Osteoblast (primary cell): Measurements from ENCODE around the gene CMIP. TPM values are rescaled to one million over a fixed set of nuclear protein-coding genes. Genes with fewer than 3 reads are reported as not detected.

Experiments
- DNase-seq: peaks from one replicate; pipeline ENCODE4 v3.0.0; 2011; ENCODE audit warnings: low spot score, mixed read lengths; ENCODE audit not compliant: insufficient read length; ENCODE audit errors: missing footprints
- H2AFZ ChIP-seq: 2 replicates; pipeline ENCODE4 v1.6.0; 2011; ENCODE audit warnings: mild to moderate bottlenecking, low read length
- H3K27ac ChIP-seq: 2 replicates; pipeline ENCODE4 v1.5.1; 2011; ENCODE audit warnings: mild to moderate bottlenecking, low read depth, low read length, moderate library complexity
- H3K27me3 ChIP-seq: 2 replicates; pipeline ENCODE4 v1.6.0; 2012; ENCODE audit warnings: mild to moderate bottlenecking, control low read depth, inconsistent platforms, low read length, moderate library complexity; ENCODE audit not compliant: insufficient read depth
- H3K36me3 ChIP-seq: 2 replicates; pipeline ENCODE4 v1.5.1; 2011; ENCODE audit warnings: mild to moderate bottlenecking, low read length, control low read depth, moderate library complexity; ENCODE audit not compliant: insufficient read depth
- H3K4me1 ChIP-seq: 2 replicates; pipeline ENCODE4 v1.5.1; 2011; ENCODE audit warnings: mild to moderate bottlenecking, low read length, control low read depth, moderate library complexity; ENCODE audit not compliant: insufficient read depth
- H3K4me2 ChIP-seq: 2 replicates; pipeline ENCODE4 v1.6.0; 2011; ENCODE audit warnings: mild to moderate bottlenecking, low read length; ENCODE audit not compliant: insufficient read depth
- H3K4me3 ChIP-seq: fragments of 200-600 bp; sonication (generic); 3 replicates; pipeline ENCODE4 v1.5.1; 2012; ENCODE audit warnings: mild to moderate bottlenecking, low read length, inconsistent platforms; ENCODE audit not compliant: insufficient read depth
- H3K79me2 ChIP-seq: 2 replicates; pipeline ENCODE4 v1.6.0; 2012; ENCODE audit warnings: mild to moderate bottlenecking, low read length, control low read depth, inconsistent platforms; ENCODE audit not compliant: insufficient read depth
- H3K9me3 ChIP-seq: 2 replicates; pipeline ENCODE4 v1.5.1; 2011; ENCODE audit warnings: low read depth, low read length, control low read depth
- H4K20me1 ChIP-seq: 2 replicates; pipeline ENCODE4 v1.6.0; 2012; ENCODE audit warnings: mild to moderate bottlenecking, low read length, control low read depth; ENCODE audit not compliant: insufficient read depth
- total RNA-seq: library from RNA; depleted of rRNA; stranded (reverse); fragments of >200 nt; gene quantifications from 2 replicates; pipeline ENCODE4 v1.2.3, GENCODE V29; 2012
- TF ChIP-seq, protein P1 (sequence below): IDR thresholded peaks from 2 replicates; pipeline ENCODE4 v1.5.1; 2011; ENCODE audit warnings: mild to moderate bottlenecking, low read depth, low read length, moderate library complexity; ENCODE audit errors: extremely low read depth

The CMIP gene
- total RNA-seq, 1 donor = 8.3 TPM

GRCh38 chr16:81497690-81498089, 53.1 kb downstream of the CMIP start:
- peaks cover 56% of the 10 kb centered on the region for H3K79me2 ChIP-seq
- no peak overlapping the region for H3K4me3 ChIP-seq
- no peak overlapping the region for H2AFZ ChIP-seq
- no peak overlapping the region for H3K27ac ChIP-seq
- peak; percentile 56 for DNase-seq
- peaks cover 23% of the 10 kb centered on the region for H3K4me1 ChIP-seq
- H4K20me1 ChIP-seq = peaks cover 54% of the 10 kb centered on the region
- TF ChIP-seq, protein P1, sequence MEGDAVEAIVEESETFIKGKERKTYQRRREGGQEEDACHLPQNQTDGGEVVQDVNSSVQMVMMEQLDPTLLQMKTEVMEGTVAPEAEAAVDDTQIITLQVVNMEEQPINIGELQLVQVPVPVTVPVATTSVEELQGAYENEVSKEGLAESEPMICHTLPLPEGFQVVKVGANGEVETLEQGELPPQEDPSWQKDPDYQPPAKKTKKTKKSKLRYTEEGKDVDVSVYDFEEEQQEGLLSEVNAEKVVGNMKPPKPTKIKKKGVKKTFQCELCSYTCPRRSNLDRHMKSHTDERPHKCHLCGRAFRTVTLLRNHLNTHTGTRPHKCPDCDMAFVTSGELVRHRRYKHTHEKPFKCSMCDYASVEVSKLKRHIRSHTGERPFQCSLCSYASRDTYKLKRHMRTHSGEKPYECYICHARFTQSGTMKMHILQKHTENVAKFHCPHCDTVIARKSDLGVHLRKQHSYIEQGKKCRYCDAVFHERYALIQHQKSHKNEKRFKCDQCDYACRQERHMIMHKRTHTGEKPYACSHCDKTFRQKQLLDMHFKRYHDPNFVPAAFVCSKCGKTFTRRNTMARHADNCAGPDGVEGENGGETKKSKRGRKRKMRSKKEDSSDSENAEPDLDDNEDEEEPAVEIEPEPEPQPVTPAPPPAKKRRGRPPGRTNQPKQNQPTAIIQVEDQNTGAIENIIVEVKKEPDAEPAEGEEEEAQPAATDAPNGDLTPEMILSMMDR = no peak
- no peak overlapping the region for H3K4me2 ChIP-seq
- H3K27me3 ChIP-seq = no peaks in the 10 kb centered on the region
- H3K9me3 ChIP-seq = no peaks in the 10 kb centered on the region
- H3K36me3 ChIP-seq = peaks cover 3% of the 10 kb centered on the region

DNA sequence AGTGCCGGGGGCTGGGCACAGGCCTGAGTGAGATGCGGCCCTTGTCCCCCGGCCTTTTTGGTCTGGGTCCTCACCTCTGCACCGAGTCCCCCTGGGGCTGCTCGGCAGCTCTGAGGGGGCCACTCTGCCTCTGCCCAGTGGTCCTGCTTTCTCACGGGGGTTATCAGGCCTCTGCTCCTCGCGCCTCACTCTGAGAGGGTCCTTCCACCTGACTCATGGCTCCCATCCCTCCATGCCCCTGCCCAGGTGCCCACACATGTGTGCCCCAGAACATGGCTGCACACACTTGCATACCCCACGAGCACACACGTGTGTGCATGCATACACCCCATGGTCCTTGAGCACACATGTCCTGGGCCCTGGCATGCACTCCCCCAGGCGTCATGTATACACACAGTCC, 53.7 kb downstream of the CMIP start:
- Histone ChIP-seq H3K4me1 (peaks cover 23% of the 10 kb centered on the region), H3K36me3 (peaks cover 3% of the 10 kb centered on the region), H3K9me3 (no peaks in the 10 kb centered on the region), H3K27me3 (no peaks in the 10 kb centered on the region), H3K27ac (no peak overlapping the region), H3K4me2 (no peak overlapping the region), H3K4me3 (no peak overlapping the region), H2AFZ (no peak overlapping the region), H3K79me2 (peaks cover 52% of the 10 kb centered on the region), H4K20me1 (peaks cover 48% of the 10 kb centered on the region)
- no peak for DNase-seq
- TF ChIP-seq, protein P1 = no peak

GRCh38 chr16:81499576-81500380, 55.2 kb downstream of the CMIP start:
- TF ChIP-seq, protein P1 = no peak
- H3K4me3 ChIP-seq = no peak overlapping the region
- H3K27ac ChIP-seq = peak overlapping the region; percentile 5
- no peak overlapping the region for H2AFZ ChIP-seq
- no peaks in the 10 kb centered on the region for H3K27me3 ChIP-seq
- peaks cover 2% of the 10 kb centered on the region for H3K36me3 ChIP-seq
- peaks cover 13% of the 10 kb centered on the region for H3K4me1 ChIP-seq
- no peak overlapping the region for H3K4me2 ChIP-seq
- peaks cover 56% of the 10 kb centered on the region for H3K79me2 ChIP-seq
- peaks cover 34% of the 10 kb centered on the region for H4K20me1 ChIP-seq
- DNase-seq = peak; percentile 50
- H3K9me3 ChIP-seq = no peaks in the 10 kb centered on the region

DNA sequence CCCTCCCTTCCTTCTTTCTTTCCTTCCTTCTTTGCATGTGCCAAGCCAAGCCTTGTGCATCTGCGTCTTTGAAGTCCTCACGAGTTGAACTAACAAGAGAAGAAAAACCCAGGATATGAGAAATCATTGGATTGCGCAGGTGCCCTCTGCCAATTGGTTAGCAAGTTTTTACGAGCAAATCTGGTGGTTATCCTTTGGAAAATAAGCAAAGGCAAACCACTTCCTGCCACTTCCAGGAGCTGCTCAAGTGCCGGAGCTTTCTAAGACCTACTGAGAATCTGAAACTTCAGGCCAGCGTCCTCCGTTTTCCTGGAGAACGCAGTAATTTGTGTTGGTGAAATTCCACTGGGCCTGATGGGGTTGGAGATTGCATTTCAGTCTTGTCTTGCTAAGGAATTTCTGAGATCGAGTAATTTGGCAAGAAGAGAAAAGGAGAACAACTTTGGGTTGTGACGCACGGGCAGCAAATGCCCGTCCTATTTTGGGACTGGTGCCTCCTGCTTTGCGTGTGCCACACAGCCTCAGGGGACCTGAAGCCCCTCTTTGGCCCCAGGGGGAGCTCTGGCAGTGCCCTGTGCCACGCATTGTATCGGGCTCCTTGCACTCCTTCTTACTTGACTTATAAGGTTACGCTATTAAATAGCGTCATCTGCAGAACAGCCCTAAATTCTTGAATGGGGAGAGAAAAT, 56.4 kb downstream of the CMIP start:
- peak; percentile 95 for DNase-seq
- H3K27me3 ChIP-seq = no peaks in the 10 kb centered on the region
- peaks cover 24% of the 10 kb centered on the region for H4K20me1 ChIP-seq
- H3K36me3 ChIP-seq = no peaks in the 10 kb centered on the region
- H3K4me3 ChIP-seq = peak overlapping the region; percentile 54
- H3K9me3 ChIP-seq = no peaks in the 10 kb centered on the region
- peak overlapping the region; percentile 90 for H3K27ac ChIP-seq
- TF ChIP-seq, protein P1 = no peak
- H3K4me2 ChIP-seq = peak overlapping the region; percentile 81
- peaks cover 13% of the 10 kb centered on the region for H3K4me1 ChIP-seq
- peaks cover 52% of the 10 kb centered on the region for H3K79me2 ChIP-seq
- H2AFZ ChIP-seq = peak overlapping the region; percentile 43
